ENCODE data around the gene BLID.

GRCh38 chr11:122074022-122074421, 42.0 kb downstream of the BLID start:
- TF ChIP-seq CTCF (IDR thresholded peaks at IDR 0.05) (no peak), EZH2phosphoT487 (IDR thresholded peaks at IDR 0.05) (no peak), EZH2 (IDR thresholded peaks at IDR 0.05) (no peak)
